ENCODE data around the gene SOX11.
"Not testable (repeated sequence)": the region's sequence is repeated elsewhere in the genome, so short reads cannot be mapped to it uniquely, and the experiment has no call there.

DNA sequence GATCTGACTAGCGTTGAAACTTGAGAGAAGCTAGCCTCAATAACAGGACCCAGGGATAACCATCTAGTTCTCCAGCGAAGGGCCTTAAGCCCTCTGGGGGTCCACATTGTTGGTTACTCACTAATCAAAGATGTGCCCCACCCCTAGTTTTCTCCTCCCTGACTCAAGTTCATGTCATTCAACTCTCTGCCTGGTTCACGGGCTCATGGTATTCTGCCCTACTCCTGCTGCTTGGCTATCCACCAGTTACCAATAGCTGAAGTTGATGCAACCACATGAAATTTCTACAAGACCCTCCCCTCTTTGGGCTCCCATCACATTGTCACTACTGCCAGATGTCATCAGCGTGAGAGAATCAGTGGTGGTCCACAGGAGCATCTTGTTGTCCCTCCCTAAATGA lies 38.4 kb upstream of the SOX11 start:
- TF ChIP-seq, protein P1, sequence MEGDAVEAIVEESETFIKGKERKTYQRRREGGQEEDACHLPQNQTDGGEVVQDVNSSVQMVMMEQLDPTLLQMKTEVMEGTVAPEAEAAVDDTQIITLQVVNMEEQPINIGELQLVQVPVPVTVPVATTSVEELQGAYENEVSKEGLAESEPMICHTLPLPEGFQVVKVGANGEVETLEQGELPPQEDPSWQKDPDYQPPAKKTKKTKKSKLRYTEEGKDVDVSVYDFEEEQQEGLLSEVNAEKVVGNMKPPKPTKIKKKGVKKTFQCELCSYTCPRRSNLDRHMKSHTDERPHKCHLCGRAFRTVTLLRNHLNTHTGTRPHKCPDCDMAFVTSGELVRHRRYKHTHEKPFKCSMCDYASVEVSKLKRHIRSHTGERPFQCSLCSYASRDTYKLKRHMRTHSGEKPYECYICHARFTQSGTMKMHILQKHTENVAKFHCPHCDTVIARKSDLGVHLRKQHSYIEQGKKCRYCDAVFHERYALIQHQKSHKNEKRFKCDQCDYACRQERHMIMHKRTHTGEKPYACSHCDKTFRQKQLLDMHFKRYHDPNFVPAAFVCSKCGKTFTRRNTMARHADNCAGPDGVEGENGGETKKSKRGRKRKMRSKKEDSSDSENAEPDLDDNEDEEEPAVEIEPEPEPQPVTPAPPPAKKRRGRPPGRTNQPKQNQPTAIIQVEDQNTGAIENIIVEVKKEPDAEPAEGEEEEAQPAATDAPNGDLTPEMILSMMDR (IDR thresholded peaks at IDR 0.05; ENCODE audit: insufficient read depth, low read length, poor library complexity, severe bottlenecking), result not testable (repeated sequence)
- not testable (repeated sequence) for TF ChIP-seq EZH2phosphoT487 (conservative IDR thresholded peaks at IDR 0.05; ENCODE audit: low read length)
